ENCODE data around the gene MDC1. TPM values are rescaled to one million over a fixed set of nuclear protein-coding genes. Genes with fewer than 3 reads are reported as not detected.

Gene MDC1
- total and polyA plus RNA-seq, 8 donors: 28.2 to 53.6 (median 48.8) TPM

DNA sequence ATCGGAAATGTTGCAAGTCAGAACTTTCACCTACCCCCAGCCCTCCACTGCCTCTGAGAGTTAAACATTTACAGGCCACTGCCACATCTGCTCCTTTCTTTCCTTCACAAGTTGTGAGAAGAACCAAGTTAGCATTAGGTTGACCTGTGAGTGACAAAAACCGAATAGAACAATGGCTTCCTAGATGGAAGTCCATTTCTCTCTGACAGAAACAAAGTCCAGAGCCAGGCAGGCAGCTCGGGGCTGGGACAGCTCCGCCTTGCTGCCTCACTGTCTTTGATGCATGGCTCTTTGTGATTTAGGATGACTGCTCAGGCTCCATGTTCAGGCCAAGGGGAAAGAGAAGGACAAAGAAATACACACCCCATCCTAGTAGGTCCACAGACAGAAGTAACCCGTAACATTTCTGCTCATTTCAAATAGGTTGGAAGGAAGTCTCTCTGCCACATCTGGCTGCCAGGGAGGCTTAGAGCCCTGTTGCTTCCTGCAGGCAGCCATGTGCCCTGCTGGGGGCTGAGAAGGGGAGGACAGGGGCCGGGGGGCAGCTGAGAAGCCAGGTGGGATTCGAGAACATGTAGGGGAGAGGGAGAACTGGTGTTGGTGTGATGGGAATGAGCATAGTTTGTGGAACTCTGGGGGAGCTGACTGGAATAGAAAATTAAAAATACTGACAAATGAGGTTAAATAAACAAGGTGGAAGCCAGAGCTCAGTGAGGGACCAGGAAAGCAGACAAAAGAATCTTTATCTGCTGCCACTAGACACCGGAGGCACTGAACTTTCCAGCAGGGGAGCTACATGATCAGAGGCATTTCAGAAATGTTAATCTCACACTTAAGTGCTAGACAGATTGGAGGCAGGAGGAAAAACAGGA, 46.8 kb upstream of the MDC1 start:
- no peaks in the 10 kb centered on the region for H3K27me3 ChIP-seq
- DNase-seq (no peak), ATAC-seq (peak; percentile 72)
- intact Hi-C loops (cut with DNase I): no loop called here
- H3K36me3 ChIP-seq: no peaks in the 10 kb centered on the region
- TF ChIP-seq, protein P1, sequence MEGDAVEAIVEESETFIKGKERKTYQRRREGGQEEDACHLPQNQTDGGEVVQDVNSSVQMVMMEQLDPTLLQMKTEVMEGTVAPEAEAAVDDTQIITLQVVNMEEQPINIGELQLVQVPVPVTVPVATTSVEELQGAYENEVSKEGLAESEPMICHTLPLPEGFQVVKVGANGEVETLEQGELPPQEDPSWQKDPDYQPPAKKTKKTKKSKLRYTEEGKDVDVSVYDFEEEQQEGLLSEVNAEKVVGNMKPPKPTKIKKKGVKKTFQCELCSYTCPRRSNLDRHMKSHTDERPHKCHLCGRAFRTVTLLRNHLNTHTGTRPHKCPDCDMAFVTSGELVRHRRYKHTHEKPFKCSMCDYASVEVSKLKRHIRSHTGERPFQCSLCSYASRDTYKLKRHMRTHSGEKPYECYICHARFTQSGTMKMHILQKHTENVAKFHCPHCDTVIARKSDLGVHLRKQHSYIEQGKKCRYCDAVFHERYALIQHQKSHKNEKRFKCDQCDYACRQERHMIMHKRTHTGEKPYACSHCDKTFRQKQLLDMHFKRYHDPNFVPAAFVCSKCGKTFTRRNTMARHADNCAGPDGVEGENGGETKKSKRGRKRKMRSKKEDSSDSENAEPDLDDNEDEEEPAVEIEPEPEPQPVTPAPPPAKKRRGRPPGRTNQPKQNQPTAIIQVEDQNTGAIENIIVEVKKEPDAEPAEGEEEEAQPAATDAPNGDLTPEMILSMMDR (IDR thresholded peaks at IDR 0.05): no peak
- H3K4me3 ChIP-seq: no peak overlapping the region
- H3K4me1 ChIP-seq: peaks cover 7 to 54% of the 10 kb centered on the region in 2 donors
- H3K27ac ChIP-seq: no peak overlapping the region
- no peaks in the 10 kb centered on the region for H3K9me3 ChIP-seq

GRCh38 chr6:30763155-30763617, 46.1 kb upstream of the MDC1 start:
- ATAC-seq: no peak
- no peak overlapping the region for H3K27ac ChIP-seq
- intact Hi-C loops (cut with DNase I): no loop called here

GRCh38 chr6:30761791-30762429, 44.8 kb upstream of the MDC1 start:
- ATAC-seq: no peak
- intact Hi-C loops (cut with DNase I): no loop called here
- Histone ChIP-seq H3K4me1 (peaks cover 7 to 58% of the 10 kb centered on the region in 2 donors), H3K4me3 (no peak overlapping the region), H3K27ac (no peak overlapping the region), H3K36me3 (no peaks in the 10 kb centered on the region), H3K9me3 (no peaks in the 10 kb centered on the region), H3K27me3 (no peaks in the 10 kb centered on the region)
- no peak for DNase-seq
- TF ChIP-seq, protein P1 (IDR thresholded peaks at IDR 0.05): no peak

More at GRCh38 chr6:30763155-30763617, 46.1 kb upstream of the MDC1 start:
- Histone ChIP-seq H3K36me3 (no peaks in the 10 kb centered on the region), H3K4me3 (no peak overlapping the region), H3K4me1 (peaks cover 7 to 54% of the 10 kb centered on the region in 2 donors), H3K27me3 (no peaks in the 10 kb centered on the region), H3K9me3 (no peaks in the 10 kb centered on the region)
- DNase-seq: no peak
- TF ChIP-seq, protein P1 (IDR thresholded peaks at IDR 0.05): no peak

DNA sequence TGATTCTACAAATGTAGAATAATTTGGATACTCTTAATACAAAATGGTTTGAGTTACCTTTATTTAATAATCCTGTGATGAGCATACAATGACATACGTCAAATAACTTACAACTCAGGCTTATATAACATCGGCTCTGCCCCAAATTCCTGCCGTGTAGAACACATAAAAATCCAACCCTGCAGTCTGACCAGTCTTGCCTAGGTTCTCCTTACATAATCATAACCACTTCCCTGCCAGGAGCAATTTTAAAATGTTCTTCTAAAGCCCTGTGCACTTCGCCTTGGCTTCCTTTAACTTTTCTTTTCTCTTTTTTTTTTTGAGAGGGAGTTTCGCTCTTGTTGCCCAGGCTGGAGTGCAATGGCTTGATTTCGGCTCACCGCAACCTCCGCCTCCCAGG, 43.5 kb upstream of the MDC1 start:
- ATAC-seq: no peak
- TF ChIP-seq, protein P1 (IDR thresholded peaks at IDR 0.05): no peak

More for the DNA sequence above, 43.5 kb upstream of the MDC1 start:
- intact Hi-C loops (cut with DNase I): no loop called here
- no peaks in the 10 kb centered on the region for H3K36me3 ChIP-seq
- no peaks in the 10 kb centered on the region for H3K9me3 ChIP-seq
- no peak overlapping the region for H3K27ac ChIP-seq
- no peaks in the 10 kb centered on the region for H3K27me3 ChIP-seq
- no peak for DNase-seq
- no peak overlapping the region for H3K4me3 ChIP-seq
- H3K4me1 ChIP-seq: peaks cover 11 to 61% of the 10 kb centered on the region in 2 donors
